PFSK-1 (cell line): ENCODE measurements around the gene ATP2B2.

Experiments used
- FOXP2 ChIP-seq: optimal IDR thresholded peaks from 2 replicates; pipeline ENCODE3; 2011; ENCODE audit warnings: borderline replicate concordance, control low read depth, inconsistent platforms; ENCODE audit not compliant: insufficient read depth; ENCODE audit errors: extremely low read length, extremely low read depth
- POLR2AphosphoS5 ChIP-seq: IDR thresholded peaks from 2 replicates; pipeline ENCODE4 v1.6.1; 2012; ENCODE audit warnings: low read depth, mild to moderate bottlenecking, control low read depth, low read length, moderate library complexity
- SIN3A ChIP-seq: IDR thresholded peaks from 2 replicates; pipeline ENCODE4 v1.6.1; 2012; ENCODE audit warnings: mild to moderate bottlenecking, low read length, moderate library complexity, borderline replicate concordance; ENCODE audit not compliant: insufficient read depth
- TAF1 ChIP-seq: IDR thresholded peaks from 2 replicates; pipeline ENCODE4 v1.6.1; 2012; ENCODE audit warnings: low read length, control low read depth, borderline replicate concordance; ENCODE audit not compliant: insufficient read depth
- TF ChIP-seq, protein P1 (sequence below), 2 experiments: IDR thresholded peaks; 2 replicates each; pipeline versions ENCODE4 v1.6.1 to v1.8.0; 2011 to 2012; ENCODE audit warnings: low read depth in 2 of 2, low read length in 2 of 2, control low read depth in 1 of 2, inconsistent platforms in 1 of 2, mild to moderate bottlenecking in 1 of 2, moderate library complexity in 1 of 2; ENCODE audit not compliant: insufficient read depth in 1 of 2

Gene ATP2B2

DNA sequence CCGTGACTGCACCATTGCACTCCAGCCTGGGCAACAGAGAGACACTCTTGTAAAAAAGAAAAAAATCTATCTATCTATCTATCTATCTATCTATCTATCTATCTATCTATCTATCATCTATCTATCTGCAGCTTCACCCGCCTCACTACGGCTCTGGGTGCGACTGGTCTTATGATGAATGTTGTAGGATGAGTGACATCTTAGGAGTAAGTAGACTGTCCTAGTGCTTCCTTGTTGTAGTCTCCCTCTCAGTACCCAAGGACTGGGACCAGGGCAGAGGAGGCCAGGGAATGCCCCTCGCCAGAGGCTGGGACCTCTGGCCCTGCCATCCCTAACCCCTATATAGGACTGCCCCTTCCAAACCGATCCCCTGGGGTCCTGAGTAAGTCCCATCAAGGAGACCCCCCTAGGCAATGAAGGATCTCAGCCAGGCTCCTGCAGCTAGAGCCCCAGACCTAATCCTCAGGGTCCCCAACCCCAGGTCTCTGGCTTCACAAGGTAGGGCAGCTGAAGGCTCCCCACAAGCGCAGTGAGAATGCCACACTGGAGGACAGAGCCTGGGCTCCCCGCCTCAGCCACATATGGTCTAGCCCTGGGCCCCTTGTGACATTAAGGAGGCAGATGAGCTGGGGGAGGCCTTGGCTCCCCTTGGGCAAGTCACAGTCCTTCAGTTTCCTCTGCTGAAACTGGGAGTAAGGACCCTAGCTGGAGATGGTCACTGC is 183.6 kb downstream of the ATP2B2 start:
- TF ChIP-seq SIN3A (no peak), FOXP2 (no peak), POLR2AphosphoS5 (no peak), TAF1 (no peak)
- TF ChIP-seq, protein P1, sequence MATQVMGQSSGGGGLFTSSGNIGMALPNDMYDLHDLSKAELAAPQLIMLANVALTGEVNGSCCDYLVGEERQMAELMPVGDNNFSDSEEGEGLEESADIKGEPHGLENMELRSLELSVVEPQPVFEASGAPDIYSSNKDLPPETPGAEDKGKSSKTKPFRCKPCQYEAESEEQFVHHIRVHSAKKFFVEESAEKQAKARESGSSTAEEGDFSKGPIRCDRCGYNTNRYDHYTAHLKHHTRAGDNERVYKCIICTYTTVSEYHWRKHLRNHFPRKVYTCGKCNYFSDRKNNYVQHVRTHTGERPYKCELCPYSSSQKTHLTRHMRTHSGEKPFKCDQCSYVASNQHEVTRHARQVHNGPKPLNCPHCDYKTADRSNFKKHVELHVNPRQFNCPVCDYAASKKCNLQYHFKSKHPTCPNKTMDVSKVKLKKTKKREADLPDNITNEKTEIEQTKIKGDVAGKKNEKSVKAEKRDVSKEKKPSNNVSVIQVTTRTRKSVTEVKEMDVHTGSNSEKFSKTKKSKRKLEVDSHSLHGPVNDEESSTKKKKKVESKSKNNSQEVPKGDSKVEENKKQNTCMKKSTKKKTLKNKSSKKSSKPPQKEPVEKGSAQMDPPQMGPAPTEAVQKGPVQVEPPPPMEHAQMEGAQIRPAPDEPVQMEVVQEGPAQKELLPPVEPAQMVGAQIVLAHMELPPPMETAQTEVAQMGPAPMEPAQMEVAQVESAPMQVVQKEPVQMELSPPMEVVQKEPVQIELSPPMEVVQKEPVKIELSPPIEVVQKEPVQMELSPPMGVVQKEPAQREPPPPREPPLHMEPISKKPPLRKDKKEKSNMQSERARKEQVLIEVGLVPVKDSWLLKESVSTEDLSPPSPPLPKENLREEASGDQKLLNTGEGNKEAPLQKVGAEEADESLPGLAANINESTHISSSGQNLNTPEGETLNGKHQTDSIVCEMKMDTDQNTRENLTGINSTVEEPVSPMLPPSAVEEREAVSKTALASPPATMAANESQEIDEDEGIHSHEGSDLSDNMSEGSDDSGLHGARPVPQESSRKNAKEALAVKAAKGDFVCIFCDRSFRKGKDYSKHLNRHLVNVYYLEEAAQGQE (IDR thresholded peaks at IDR 0.05; ENCODE audit: insufficient read depth in 1 of 2, low read depth in 2 of 2, low read length in 2 of 2) = no peak

DNA sequence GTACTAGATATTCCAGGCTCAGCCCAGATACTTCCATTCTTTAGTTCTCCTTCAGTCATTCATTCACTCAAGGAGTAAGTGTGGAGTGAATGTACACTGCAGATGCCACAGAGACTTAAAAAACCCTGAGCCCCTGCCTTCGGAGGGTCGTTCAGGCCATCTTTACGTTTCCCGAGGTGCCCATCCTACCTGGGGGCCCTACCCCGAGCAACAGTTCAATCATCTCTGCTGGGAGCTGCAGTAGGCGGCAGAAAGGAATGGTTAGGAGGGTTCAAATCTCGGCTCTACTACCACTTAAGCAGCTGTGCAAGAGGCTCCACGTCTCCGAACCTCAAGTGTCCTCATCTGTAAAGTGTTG is 185.1 kb downstream of the ATP2B2 start:
- TF ChIP-seq TAF1 (no peak), POLR2AphosphoS5 (no peak), FOXP2 (no peak)
- TF ChIP-seq, protein P1 (IDR thresholded peaks at IDR 0.05; ENCODE audit: insufficient read depth in 1 of 2, low read depth in 2 of 2, low read length in 2 of 2) = no peak

DNA sequence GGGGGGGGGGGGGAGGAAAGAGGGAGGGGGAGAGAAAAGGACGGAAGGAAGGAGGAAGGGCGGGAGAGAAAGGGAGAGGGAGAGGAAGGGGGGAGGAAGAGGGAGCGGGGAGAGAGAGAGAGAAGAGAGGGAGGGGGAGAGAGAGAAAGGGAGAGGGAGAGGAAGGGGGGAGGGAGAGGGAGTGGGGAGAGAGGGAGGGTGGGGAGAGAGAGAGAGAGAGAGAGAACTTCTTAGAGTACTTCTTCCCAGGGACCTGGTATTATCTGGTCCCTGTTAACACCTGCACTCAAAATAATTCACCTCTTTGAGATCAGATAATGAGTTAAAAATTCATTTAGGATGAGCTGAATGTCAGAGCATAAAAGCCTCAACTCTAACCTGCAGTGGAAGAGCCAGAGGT is 185.6 kb downstream of the ATP2B2 start:
- TF ChIP-seq SIN3A (no peak), TAF1 (no peak), POLR2AphosphoS5 (no peak), FOXP2 (no peak)
- TF ChIP-seq, protein P1 (IDR thresholded peaks at IDR 0.05; ENCODE audit: insufficient read depth in 1 of 2, low read depth in 2 of 2, low read length in 2 of 2) = no peak

DNA sequence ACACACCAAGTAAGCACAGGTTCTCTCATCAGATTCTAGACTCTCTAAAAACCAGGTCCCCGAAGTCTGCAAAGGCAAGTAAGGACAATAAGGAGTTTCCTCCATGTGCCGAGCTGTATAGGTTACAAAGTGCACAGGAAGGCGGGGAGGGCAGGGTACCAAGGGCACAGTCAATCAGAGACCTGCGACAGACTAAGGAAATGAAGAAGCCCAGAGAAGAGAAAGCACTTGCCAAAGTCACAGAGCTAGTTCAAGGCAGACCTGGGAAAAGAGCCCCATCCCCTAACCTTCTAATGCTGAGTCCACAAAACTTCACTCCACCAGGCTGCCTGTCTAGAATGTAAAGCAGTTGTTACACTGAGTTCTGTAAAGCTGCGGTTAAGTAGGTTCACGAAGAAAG is 186.1 kb downstream of the ATP2B2 start:
- TF ChIP-seq TAF1 = no peak
- TF ChIP-seq FOXP2 = no peak
- TF ChIP-seq, protein P1 (IDR thresholded peaks at IDR 0.05; ENCODE audit: insufficient read depth in 1 of 2, low read depth in 2 of 2, low read length in 2 of 2) = no peak
- no peak for TF ChIP-seq SIN3A
- no peak for TF ChIP-seq POLR2AphosphoS5
